WTC11 (cell line): ENCODE results near the gene VPS8. TPM values are rescaled to one million over a fixed set of nuclear protein-coding genes. Genes with fewer than 3 reads are reported as not detected.

Source experiments
- ATAC-seq: fragments of 200-7000 bp; cut with Tn5 transposase; 2 replicates; pipeline ENCODE4 v1.10.0; 2021; ENCODE audit warnings: mild to moderate bottlenecking, moderate library complexity
- CTCF ChIA-PET: fragments of 300-600 bp; sonication (Branson Sonifier 250); formaldehyde crosslinking; loops from one replicate; lab custom pipeline; 2021; ENCODE audit warnings: antibody characterized with exemption; lab: Charles Lee
- POLR2A ChIA-PET: fragments of 350-600 bp; sonication (Branson Sonifier 250); formaldehyde crosslinking; loops from one replicate; lab custom pipeline; 2021; ENCODE audit warnings: antibody characterized with exemption; lab: Charles Lee
- DNase-seq: peaks from one replicate; pipeline ENCODE4 v3.0.0; 2021; ENCODE audit warnings: low spot score
- H3K27ac Mint-ChIP-seq: 2 replicates; pipeline ENCODE4 v1.8.0; 2021; ENCODE audit warnings: mixed read lengths
- H3K27me3 Mint-ChIP-seq: 2 replicates; pipeline ENCODE4 v1.8.0; 2021; ENCODE audit warnings: low read depth, mild to moderate bottlenecking, moderate library complexity, mixed read lengths
- H3K36me3 Mint-ChIP-seq: 2 replicates; pipeline ENCODE4 v1.8.0; 2021; ENCODE audit warnings: mixed read lengths
- H3K4me1 Mint-ChIP-seq: 2 replicates; pipeline ENCODE4 v1.8.0; 2022; ENCODE audit warnings: mixed read lengths
- H3K4me3 Mint-ChIP-seq: 2 replicates; pipeline ENCODE4 v1.8.0; 2021; ENCODE audit warnings: mild to moderate bottlenecking, moderate library complexity, mixed read lengths
- H3K9me3 Mint-ChIP-seq: 2 replicates; pipeline ENCODE4 v1.8.0; 2021; ENCODE audit warnings: mixed read lengths
- CREB1 ChIP-seq: sonication (generic); formaldehyde crosslinking; IDR thresholded peaks from 2 replicates; pipeline ENCODE4 v1.8.0; 2023; ENCODE audit warnings: mild to moderate bottlenecking, missing genetic modification reagents
- ETV6 ChIP-seq: sonication (generic); formaldehyde crosslinking; IDR thresholded peaks from 2 replicates; pipeline ENCODE4 v1.8.1; 2022; ENCODE audit warnings: mild to moderate bottlenecking, missing genetic modification reagents
- FOXP1 ChIP-seq: sonication (generic); formaldehyde crosslinking; IDR thresholded peaks from 2 replicates; pipeline ENCODE4 v1.8.0; 2022; ENCODE audit warnings: missing genetic modification reagents, mild to moderate bottlenecking, moderate library complexity, borderline replicate concordance
- IRF2 ChIP-seq: sonication (generic); formaldehyde crosslinking; IDR thresholded peaks from 2 replicates; pipeline ENCODE4 v1.8.0; 2022; ENCODE audit warnings: low read depth, missing genetic modification reagents, borderline replicate concordance
- JUN ChIP-seq: sonication (generic); formaldehyde crosslinking; IDR thresholded peaks from 2 replicates; pipeline ENCODE4 v1.8.0; 2023; ENCODE audit warnings: mild to moderate bottlenecking, missing genetic modification reagents
- MYBL2 ChIP-seq: sonication (generic); formaldehyde crosslinking; IDR thresholded peaks from 2 replicates; pipeline ENCODE4 v1.8.1; 2023; ENCODE audit warnings: mild to moderate bottlenecking, moderate library complexity, missing genetic modification reagents
- NFE2L1 ChIP-seq: sonication (generic); formaldehyde crosslinking; IDR thresholded peaks from 2 replicates; pipeline ENCODE4 v1.8.1; 2023; ENCODE audit warnings: missing genetic modification reagents
- PRRX2 ChIP-seq: fragments of 250-450 bp; sonication (Bioruptor Pico); IDR thresholded peaks from 2 replicates; pipeline ENCODE4 v1.8.0; 2021; ENCODE audit warnings: mild to moderate bottlenecking
- SMAD3 ChIP-seq: sonication (generic); formaldehyde crosslinking; IDR thresholded peaks from 2 replicates; pipeline ENCODE4 v1.8.0; 2022; ENCODE audit warnings: missing genetic modification reagents, mild to moderate bottlenecking, borderline replicate concordance
- SP1 ChIP-seq: sonication (generic); formaldehyde crosslinking; conservative IDR thresholded peaks from 2 replicates; pipeline ENCODE4 v1.8.1; 2022; ENCODE audit warnings: missing genetic modification reagents
- TEAD4 ChIP-seq: sonication (generic); formaldehyde crosslinking; IDR thresholded peaks from 2 replicates; pipeline ENCODE4 v1.8.0; 2022; ENCODE audit warnings: mild to moderate bottlenecking, missing genetic modification reagents
- ZNF219 ChIP-seq: sonication (generic); formaldehyde crosslinking; IDR thresholded peaks from 2 replicates; pipeline ENCODE4 v1.8.0; 2023; ENCODE audit warnings: missing genetic modification reagents, mild to moderate bottlenecking, borderline replicate concordance
- ZNF263 ChIP-seq: sonication (generic); formaldehyde crosslinking; IDR thresholded peaks from 2 replicates; pipeline ENCODE4 v1.8.1; 2022; ENCODE audit warnings: low read depth, mild to moderate bottlenecking, moderate library complexity, missing genetic modification reagents
- ZNF396 ChIP-seq: fragments of 250-450 bp; sonication (Bioruptor Pico); IDR thresholded peaks from 2 replicates; pipeline ENCODE4 v1.8.0; 2021; ENCODE audit warnings: mild to moderate bottlenecking, moderate library complexity, borderline replicate concordance
- ZNF423 ChIP-seq: fragments of 250-450 bp; sonication (Bioruptor Pico); IDR thresholded peaks from 2 replicates; pipeline ENCODE4 v2.1.2; 2022; ENCODE audit warnings: mild to moderate bottlenecking, moderate library complexity
- total RNA-seq: library from RNA; stranded (reverse); gene quantifications from 3 replicates; pipeline ENCODE4 v1.2.3, GENCODE V29; 2021
- TF ChIP-seq, protein P1 (sequence below): sonication (generic); formaldehyde crosslinking; IDR thresholded peaks from 2 replicates; pipeline ENCODE4 v1.8.0; 2022; ENCODE audit warnings: missing genetic modification reagents
- TF ChIP-seq, protein P2 (sequence below): sonication (generic); formaldehyde crosslinking; IDR thresholded peaks from 2 replicates; pipeline ENCODE4 v1.8.1; 2023; ENCODE audit warnings: mild to moderate bottlenecking, missing genetic modification reagents, moderate library complexity
- TF ChIP-seq, protein P3 (sequence below): sonication (generic); formaldehyde crosslinking; IDR thresholded peaks from 2 replicates; pipeline ENCODE4 v1.8.1; 2023; ENCODE audit warnings: mild to moderate bottlenecking, moderate library complexity, missing genetic modification reagents
- TF ChIP-seq, protein P4 (sequence below): fragments of 250-450 bp; sonication (Bioruptor Pico); IDR thresholded peaks from 2 replicates; pipeline ENCODE4 v1.9.0; 2021; ENCODE audit warnings: mild to moderate bottlenecking
- TF ChIP-seq, protein P5 (sequence below): sonication (generic); formaldehyde crosslinking; IDR thresholded peaks from 2 replicates; pipeline ENCODE4 v1.8.1; 2022; ENCODE audit warnings: mild to moderate bottlenecking, missing genetic modification reagents, moderate library complexity, borderline replicate concordance

The VPS8 gene
- total RNA-seq, 1 experiment from 2014 or later: 44.9 TPM

DNA sequence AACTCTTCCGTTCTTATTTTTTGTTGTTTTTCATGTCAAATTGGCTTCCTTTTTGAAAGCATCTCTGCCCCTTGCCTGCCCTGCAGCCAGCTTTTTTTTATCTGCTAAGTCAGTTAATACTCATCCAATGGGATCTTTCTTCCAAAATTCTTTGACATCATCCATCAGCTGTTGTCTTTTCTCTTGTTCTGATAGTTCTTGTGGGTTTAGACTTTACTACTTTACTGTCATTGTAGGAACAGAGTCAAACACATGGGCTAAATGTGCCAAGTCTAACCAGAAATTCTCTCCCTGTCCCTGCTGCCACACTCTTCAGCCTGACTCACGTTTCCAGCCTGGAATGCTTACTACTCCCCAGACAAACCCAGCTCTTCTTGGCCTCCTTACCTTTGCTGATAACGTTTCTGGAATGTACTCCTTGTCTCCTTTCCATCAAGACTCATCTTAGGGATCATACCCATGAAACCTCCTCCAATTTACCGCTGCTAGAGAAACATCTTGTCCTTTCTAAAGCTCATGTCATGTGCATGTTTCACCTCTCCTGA, 10.7 kb upstream of the VPS8 start (continued):
- TF ChIP-seq ZNF219 (CRISPR knock-in tag) (no peak), MYBL2 (no peak), NFE2L1 (no peak), SP1 (CRISPR knock-in tag) (no peak), JUN (CRISPR knock-in tag) (no peak), FOXP1 (no peak), IRF2 (CRISPR knock-in tag) (no peak)
- TF ChIP-seq, protein P1, sequence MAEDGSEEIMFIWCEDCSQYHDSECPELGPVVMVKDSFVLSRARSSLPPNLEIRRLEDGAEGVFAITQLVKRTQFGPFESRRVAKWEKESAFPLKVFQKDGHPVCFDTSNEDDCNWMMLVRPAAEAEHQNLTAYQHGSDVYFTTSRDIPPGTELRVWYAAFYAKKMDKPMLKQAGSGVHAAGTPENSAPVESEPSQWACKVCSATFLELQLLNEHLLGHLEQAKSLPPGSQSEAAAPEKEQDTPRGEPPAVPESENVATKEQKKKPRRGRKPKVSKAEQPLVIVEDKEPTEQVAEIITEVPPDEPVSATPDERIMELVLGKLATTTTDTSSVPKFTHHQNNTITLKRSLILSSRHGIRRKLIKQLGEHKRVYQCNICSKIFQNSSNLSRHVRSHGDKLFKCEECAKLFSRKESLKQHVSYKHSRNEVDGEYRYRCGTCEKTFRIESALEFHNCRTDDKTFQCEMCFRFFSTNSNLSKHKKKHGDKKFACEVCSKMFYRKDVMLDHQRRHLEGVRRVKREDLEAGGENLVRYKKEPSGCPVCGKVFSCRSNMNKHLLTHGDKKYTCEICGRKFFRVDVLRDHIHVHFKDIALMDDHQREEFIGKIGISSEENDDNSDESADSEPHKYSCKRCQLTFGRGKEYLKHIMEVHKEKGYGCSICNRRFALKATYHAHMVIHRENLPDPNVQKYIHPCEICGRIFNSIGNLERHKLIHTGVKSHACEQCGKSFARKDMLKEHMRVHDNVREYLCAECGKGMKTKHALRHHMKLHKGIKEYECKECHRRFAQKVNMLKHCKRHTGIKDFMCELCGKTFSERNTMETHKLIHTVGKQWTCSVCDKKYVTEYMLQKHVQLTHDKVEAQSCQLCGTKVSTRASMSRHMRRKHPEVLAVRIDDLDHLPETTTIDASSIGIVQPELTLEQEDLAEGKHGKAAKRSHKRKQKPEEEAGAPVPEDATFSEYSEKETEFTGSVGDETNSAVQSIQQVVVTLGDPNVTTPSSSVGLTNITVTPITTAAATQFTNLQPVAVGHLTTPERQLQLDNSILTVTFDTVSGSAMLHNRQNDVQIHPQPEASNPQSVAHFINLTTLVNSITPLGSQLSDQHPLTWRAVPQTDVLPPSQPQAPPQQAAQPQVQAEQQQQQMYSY (CRISPR knock-in tag): no peak

DNA sequence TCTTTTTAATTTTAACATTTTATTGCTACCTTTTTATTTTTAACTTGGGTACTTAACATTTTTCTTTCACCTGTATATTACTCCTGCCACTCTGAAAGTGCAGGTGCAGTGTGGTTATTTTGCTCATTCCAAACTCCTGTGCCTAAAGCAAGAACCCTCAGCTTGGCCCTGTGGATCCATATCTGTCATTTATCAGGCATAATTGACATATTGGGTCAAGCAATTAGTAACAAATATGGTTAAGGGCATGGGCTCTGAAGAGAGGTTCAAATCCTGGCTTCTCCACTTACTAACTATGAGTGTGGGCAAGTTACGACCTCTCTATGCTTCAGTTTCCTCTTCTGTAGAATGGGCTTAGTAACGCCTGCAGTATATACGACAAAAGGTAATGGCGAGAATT, 9.8 kb upstream of the VPS8 start:
- H3K27me3 Mint-ChIP-seq: no peaks in the 10 kb centered on the region
- no peaks in the 10 kb centered on the region for H3K9me3 Mint-ChIP-seq
- DNase-seq (no peak), ATAC-seq (no peak)
- no peak for TF ChIP-seq PRRX2 (CRISPR knock-in tag)
- TF ChIP-seq JUN (CRISPR knock-in tag): no peak
- no peaks in the 10 kb centered on the region for H3K4me1 Mint-ChIP-seq
- H3K4me3 Mint-ChIP-seq: no peak overlapping the region
- no peak overlapping the region for H3K27ac Mint-ChIP-seq
- no peaks in the 10 kb centered on the region for H3K36me3 Mint-ChIP-seq
- POLR2A ChIA-PET: no interaction called here
- CTCF ChIA-PET: interaction anchor here (1.1 to 3.3 kb wide), 7 partner anchors 17 to 241 kb away, joined by 3 to 17 read pairs (median 4); partner anchors contain the start of gene EPHB3

DNA sequence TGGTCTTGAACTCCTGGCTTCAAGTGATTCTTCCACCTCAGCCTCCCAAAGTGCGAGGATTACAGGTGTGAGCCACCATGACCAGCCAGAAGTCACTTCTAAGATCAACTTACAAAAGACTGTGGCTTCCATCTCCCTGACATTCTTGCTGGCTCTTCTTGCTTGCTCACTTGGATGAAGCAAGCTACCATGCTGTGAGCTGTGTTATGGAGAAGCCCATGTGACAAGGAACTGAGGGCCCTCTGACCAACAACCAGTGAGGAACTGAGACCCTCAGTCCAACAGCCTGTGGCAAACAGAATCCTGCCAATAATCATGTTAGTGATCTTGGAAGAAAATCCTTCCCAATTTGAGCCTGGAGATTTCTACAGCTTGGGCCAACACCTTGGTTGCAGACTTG, 7.2 kb upstream of the VPS8 start:
- H3K27me3 Mint-ChIP-seq: no peaks in the 10 kb centered on the region
- H3K27ac Mint-ChIP-seq: no peak overlapping the region
- no peaks in the 10 kb centered on the region for H3K4me1 Mint-ChIP-seq
- no peak for ATAC-seq
- TF ChIP-seq ZNF219 (CRISPR knock-in tag) (no peak), JUN (CRISPR knock-in tag) (no peak), TEAD4 (no peak), ZNF263 (CRISPR knock-in tag) (no peak), ZNF423 (CRISPR knock-in tag) (no peak), ETV6 (no peak), NFE2L1 (no peak), SMAD3 (CRISPR knock-in tag) (no peak), ZNF396 (CRISPR knock-in tag) (no peak), CREB1 (no peak)
- TF ChIP-seq, protein P2, sequence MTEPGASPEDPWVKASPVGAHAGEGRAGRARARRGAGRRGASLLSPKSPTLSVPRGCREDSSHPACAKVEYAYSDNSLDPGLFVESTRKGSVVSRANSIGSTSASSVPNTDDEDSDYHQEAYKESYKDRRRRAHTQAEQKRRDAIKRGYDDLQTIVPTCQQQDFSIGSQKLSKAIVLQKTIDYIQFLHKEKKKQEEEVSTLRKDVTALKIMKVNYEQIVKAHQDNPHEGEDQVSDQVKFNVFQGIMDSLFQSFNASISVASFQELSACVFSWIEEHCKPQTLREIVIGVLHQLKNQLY (CRISPR knock-in tag): no peak
- TF ChIP-seq, protein P3, sequence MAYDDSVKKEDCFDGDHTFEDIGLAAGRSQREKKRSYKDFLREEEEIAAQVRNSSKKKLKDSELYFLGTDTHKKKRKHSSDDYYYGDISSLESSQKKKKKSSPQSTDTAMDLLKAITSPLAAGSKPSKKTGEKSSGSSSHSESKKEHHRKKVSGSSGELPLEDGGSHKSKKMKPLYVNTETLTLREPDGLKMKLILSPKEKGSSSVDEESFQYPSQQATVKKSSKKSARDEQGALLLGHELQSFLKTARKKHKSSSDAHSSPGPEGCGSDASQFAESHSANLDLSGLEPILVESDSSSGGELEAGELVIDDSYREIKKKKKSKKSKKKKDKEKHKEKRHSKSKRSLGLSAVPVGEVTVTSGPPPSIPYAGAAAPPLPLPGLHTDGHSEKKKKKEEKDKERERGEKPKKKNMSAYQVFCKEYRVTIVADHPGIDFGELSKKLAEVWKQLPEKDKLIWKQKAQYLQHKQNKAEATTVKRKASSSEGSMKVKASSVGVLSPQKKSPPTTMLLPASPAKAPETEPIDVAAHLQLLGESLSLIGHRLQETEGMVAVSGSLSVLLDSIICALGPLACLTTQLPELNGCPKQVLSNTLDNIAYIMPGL (CRISPR knock-in tag): no peak
- TF ChIP-seq, protein P4, sequence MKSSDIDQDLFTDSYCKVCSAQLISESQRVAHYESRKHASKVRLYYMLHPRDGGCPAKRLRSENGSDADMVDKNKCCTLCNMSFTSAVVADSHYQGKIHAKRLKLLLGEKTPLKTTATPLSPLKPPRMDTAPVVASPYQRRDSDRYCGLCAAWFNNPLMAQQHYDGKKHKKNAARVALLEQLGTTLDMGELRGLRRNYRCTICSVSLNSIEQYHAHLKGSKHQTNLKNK (CRISPR knock-in tag): no peak
- TF ChIP-seq, protein P5, sequence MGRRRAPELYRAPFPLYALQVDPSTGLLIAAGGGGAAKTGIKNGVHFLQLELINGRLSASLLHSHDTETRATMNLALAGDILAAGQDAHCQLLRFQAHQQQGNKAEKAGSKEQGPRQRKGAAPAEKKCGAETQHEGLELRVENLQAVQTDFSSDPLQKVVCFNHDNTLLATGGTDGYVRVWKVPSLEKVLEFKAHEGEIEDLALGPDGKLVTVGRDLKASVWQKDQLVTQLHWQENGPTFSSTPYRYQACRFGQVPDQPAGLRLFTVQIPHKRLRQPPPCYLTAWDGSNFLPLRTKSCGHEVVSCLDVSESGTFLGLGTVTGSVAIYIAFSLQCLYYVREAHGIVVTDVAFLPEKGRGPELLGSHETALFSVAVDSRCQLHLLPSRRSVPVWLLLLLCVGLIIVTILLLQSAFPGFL (CRISPR knock-in tag): no peak
- DNase-seq: no peak
- H3K36me3 Mint-ChIP-seq: no peaks in the 10 kb centered on the region
- H3K9me3 Mint-ChIP-seq: no peaks in the 10 kb centered on the region
- no peak overlapping the region for H3K4me3 Mint-ChIP-seq
- ChIA-PET CTCF (interaction anchor here (1.3 to 3.3 kb wide), 5 partner anchors 20 to 243 kb away, joined by 3 to 17 read pairs (median 6); partner anchors contain the start of gene EPHB3), POLR2A (interaction anchor here (0.6 kb wide), 1 partner anchor 70 kb away, joined by 5 read pairs; no protein-coding TSS in a partner anchor)
